Cardiac muscle cell (in vitro differentiated cells and primary cell): ENCODE data around the gene ANKRD11. TPM values are rescaled to one million over a fixed set of nuclear protein-coding genes. Genes with fewer than 3 reads are reported as not detected.
"Not testable (repeated sequence)": the region's sequence is repeated elsewhere in the genome, so short reads cannot be mapped to it uniquely, and the experiment has no call there.

Experiments used
- DNase-seq, 2 donors: peaks; one replicate each; pipeline versions ENCODE4 v3.0.0 to v3.0.0-alpha.2; 2010 to 2017; ENCODE audit warnings: low read depth in 1 of 2, low spot score in 1 of 2
- H3K27ac ChIP-seq: fragments of 200-600 bp; sonication (generic); 2 replicates; pipeline ENCODE4 v1.5.1; 2016
- H3K27me3 ChIP-seq: fragments of 200-600 bp; sonication (generic); 2 replicates; pipeline ENCODE4 v1.6.0; 2016; ENCODE audit warnings: control low read depth
- H3K36me3 ChIP-seq: fragments of 200-600 bp; sonication (generic); 2 replicates; pipeline ENCODE4 v1.5.1; 2016; ENCODE audit warnings: control low read depth
- H3K4me1 ChIP-seq: fragments of 200-600 bp; sonication (generic); 2 replicates; pipeline ENCODE4 v1.8.1; 2017; ENCODE audit warnings: low read depth, mild to moderate bottlenecking, mixed run types
- H3K4me3 ChIP-seq: fragments of 200-600 bp; sonication (generic); 2 replicates; pipeline ENCODE4 v1.5.1; 2016; ENCODE audit warnings: mild to moderate bottlenecking
- H3K9me3 ChIP-seq: fragments of 200-600 bp; sonication (generic); 2 replicates; pipeline ENCODE4 v1.5.1; 2017; ENCODE audit warnings: low read depth, mild to moderate bottlenecking, control low read depth
- CTCF ChIP-seq: IDR thresholded peaks from 2 replicates; pipeline ENCODE4 v1.5.1; 2012; ENCODE audit warnings: low read depth, mild to moderate bottlenecking, low read length
- polyA plus RNA-seq: library from polyadenylated mRNA; unstranded; fragments of >200 nt; fragmentation: Nextera tagmentation; extraction: Ambion mirVana; gene quantifications from 2 replicates; pipeline ENCODE4 v1.2.1, GENCODE V29; 2016
- total RNA-seq: library from RNA; depleted of rRNA; stranded (reverse); fragments of >200 nt; gene quantifications from 2 replicates; pipeline ENCODE4 v1.2.3, GENCODE V29; 2016

Gene ANKRD11
- total and polyA plus RNA-seq, 2 experiments from 2014 or later: 111 to 131 TPM

DNA sequence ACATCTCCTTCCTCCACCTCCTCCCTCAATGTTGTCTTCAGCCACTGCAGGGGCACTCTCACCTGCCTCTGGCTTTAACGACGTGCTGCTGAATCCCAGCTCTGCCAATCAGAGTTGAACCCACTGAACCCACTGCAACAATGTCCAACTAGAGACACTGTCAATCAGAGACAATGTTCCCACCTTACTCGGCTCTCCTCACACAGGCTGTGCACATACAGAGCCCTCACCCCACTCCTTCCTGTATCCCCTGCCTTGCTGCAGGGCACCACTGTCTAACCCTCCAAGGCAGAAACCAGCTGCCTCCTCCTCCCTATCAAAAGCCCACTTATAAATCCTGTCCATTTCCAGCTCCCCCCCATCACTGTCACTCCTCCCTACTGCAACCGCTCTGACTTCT lies 58.7 kb downstream of the ANKRD11 start:
- Histone ChIP-seq H3K27me3 (no peaks in the 10 kb centered on the region), H3K27ac (peak overlapping the region; percentile 60), H3K4me3 (no peak overlapping the region), H3K4me1 (peaks cover 9% of the 10 kb centered on the region), H3K36me3 (no peaks in the 10 kb centered on the region), H3K9me3 (no peaks in the 10 kb centered on the region)
- TF ChIP-seq CTCF: no peak
- DNase-seq: no peak

- Histone ChIP-seq H3K36me3 (no peaks in the 10 kb centered on the region), H3K4me3 (no peak overlapping the region), H3K27me3 (no peaks in the 10 kb centered on the region), H3K4me1 (peaks cover 9% of the 10 kb centered on the region), H3K27ac (peak overlapping the region; percentile 60), H3K9me3 (no peaks in the 10 kb centered on the region)
- TF ChIP-seq CTCF: no peak
- DNase-seq: no peak
Observed at GRCh38 chr16:89431158-89431584, 59.2 kb downstream of the ANKRD11 start.

DNA sequence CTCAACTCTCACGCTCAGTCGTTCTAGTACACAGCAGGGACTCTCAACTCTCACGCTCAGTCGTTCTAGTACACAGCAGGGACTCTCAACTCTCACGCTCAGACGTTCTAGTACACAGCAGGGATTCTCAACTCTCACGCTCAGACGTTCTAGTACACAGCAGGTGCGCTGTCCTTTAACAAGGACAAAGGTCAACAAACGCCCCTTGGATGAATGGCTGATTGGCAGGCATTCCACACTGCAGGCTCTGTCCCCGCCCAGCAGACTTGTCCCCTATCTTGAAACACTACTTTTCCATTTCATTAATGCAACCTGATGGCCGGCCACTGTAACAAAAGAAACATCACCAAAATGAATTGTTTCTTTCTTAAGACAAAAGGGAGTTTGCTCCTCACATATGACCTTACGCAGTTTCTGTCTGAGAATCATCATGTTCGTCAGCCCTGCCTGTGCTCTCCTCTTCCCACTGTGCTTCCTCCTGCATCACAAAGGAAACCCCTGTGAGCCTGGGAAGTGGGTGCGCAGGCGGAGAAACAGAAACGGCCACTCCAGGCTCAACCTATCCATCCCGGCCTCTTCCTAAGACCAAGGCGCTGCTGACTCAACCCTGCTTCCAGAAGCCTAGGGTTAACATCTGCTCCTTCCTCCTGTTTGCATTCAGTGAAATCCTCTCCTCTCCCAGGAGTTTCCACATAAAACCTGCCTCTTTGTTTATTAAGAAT lies 59.8 kb downstream of the ANKRD11 start:
- no peaks in the 10 kb centered on the region for H3K36me3 ChIP-seq
- H3K4me3 ChIP-seq: no peak overlapping the region
- no peak for TF ChIP-seq CTCF
- DNase-seq: no peak
- no peaks in the 10 kb centered on the region for H3K9me3 ChIP-seq
- no peak overlapping the region for H3K27ac ChIP-seq
- H3K27me3 ChIP-seq: no peaks in the 10 kb centered on the region
- peaks cover 9% of the 10 kb centered on the region for H3K4me1 ChIP-seq

DNA sequence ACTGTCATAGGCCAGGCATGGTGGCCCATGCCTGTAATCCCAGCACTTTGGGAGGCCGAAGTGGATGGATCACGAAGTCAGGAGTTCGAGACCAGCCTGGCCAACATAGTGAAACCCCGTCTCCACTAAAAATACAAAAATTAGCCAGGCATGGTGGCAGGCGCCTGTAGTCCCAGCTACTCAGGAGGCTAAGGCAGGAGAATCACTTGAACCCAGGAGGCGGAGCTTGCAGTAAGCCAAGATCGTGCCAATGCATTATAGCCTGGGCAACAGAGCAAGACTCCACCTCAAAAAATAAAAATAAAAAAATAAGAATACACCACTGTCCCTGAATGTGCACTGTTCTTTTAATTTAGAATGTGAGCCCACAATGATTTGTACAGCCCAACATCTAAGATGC lies 61.8 kb downstream of the ANKRD11 start:
- not testable (repeated sequence) for H3K9me3 ChIP-seq, H3K27ac ChIP-seq, H3K27me3 ChIP-seq, H3K4me3 ChIP-seq, H3K36me3 ChIP-seq, DNase-seq
- peaks cover 11% of the 10 kb centered on the region for H3K4me1 ChIP-seq

- Histone ChIP-seq H3K4me3 (no peak overlapping the region), H3K4me1 (peaks cover 23% of the 10 kb centered on the region), H3K9me3 (no peaks in the 10 kb centered on the region), H3K27me3 (no peaks in the 10 kb centered on the region), H3K27ac (peak overlapping the region; percentile 12), H3K36me3 (no peaks in the 10 kb centered on the region)
- DNase-seq: no peak
- no peak for TF ChIP-seq CTCF
Observed at GRCh38 chr16:89426736-89427530, 63.4 kb downstream of the ANKRD11 start.

- H3K27me3 ChIP-seq: no peaks in the 10 kb centered on the region
- peaks cover 14% of the 10 kb centered on the region for H3K4me1 ChIP-seq
- H3K4me3 ChIP-seq: no peak overlapping the region
- no peak overlapping the region for H3K27ac ChIP-seq
- no peaks in the 10 kb centered on the region for H3K9me3 ChIP-seq
- H3K36me3 ChIP-seq: no peaks in the 10 kb centered on the region
- no peak for TF ChIP-seq CTCF
- no peak for DNase-seq
Observed at GRCh38 chr16:89425523-89425922, 64.8 kb downstream of the ANKRD11 start.
